GM21723 (cell line): ENCODE data around the gene MCRS1.
"Not testable (repeated sequence)": the region's sequence is repeated elsewhere in the genome, so short reads cannot be mapped to it uniquely, and the experiment has no call there.

Experiments
- ATAC-seq: cut with Tn5 transposase; IDR thresholded peaks from one replicate; pipeline ENCODE4 v1.9.1; 2021; ENCODE audit warnings: mild to moderate bottlenecking, moderate library complexity; ENCODE audit not compliant: unreplicated experiment

The MCRS1 gene, protein sequence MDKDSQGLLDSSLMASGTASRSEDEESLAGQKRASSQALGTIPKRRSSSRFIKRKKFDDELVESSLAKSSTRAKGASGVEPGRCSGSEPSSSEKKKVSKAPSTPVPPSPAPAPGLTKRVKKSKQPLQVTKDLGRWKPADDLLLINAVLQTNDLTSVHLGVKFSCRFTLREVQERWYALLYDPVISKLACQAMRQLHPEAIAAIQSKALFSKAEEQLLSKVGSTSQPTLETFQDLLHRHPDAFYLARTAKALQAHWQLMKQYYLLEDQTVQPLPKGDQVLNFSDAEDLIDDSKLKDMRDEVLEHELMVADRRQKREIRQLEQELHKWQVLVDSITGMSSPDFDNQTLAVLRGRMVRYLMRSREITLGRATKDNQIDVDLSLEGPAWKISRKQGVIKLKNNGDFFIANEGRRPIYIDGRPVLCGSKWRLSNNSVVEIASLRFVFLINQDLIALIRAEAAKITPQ

DNA sequence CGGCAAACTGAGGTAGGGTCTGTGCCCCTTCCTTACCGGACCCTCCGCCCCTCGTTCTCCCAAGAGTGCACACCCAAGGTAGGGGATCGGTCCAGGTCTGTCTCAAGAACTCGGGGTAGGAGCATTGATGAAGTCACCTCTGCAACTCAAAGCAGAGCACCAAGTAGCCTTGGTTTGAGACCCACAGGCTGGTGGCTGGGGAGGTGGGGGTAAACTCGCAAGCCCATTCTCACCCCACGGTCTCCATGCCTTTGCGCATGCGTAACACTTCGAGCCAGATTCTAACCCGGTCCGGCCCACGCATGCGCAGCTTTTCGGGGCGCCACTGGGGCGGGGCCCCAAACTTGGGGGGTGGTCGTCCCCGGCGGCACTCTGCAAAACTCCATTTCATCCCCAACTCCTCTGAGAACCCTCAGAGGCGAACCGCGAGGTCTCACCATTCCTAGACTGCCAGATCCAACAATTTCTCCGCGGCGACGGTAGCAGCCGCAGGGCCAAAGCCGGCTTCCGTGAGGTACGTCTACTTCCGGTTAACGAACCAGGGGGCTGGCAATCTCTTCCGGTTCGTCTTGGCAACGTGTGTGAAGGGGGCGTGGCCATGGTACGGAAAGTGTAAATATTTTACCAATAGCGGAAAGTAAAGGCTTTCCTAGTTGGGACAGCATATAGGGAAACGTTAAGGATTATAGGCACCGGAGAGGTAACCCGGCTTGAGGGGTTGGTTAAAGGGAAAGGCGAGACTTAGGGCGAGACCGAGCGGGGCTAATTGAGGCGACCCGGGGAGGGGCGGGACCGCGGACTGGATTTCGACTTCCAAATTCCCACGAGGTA is at the start of gene MCRS1:
Gene MCRS1 (minus strand): TSS at position 532 of the 831 bp plus-strand sequence. CDS start 1,411 bp downstream, outside the sequence.
- peak; percentile 80 for ATAC-seq

DNA sequence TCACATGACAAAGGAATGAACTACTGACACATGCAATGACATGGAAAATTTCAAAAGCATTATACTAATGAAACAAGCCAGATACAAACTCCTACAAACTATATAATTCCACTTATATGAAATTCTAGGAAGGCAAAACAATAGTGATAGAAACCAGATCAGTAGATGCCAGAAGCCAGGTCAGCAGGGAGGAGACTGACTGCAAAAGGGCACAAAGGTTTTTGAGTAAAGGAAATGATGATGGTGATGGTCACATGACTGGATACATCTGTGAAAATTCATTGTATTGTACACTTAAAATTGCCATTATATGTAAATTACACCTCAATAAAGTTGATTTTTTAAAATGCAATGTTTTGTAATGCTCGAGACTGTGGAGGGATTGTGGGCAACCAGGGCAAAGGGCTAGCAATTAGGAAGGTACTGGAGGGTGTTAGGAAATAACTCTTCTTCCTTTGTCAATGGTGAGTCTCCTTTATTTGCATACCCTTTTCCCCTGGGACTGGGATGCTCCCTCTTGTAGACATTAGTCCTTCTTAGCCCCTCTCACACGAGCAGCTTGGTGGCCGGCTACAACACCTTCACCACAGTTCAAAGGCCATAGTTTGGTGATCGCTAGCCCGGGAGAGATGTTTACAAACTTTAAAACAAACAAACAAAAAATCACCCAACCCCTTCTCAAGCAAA is 48.7 kb upstream of the MCRS1 start:
- ATAC-seq, result no peak

DNA sequence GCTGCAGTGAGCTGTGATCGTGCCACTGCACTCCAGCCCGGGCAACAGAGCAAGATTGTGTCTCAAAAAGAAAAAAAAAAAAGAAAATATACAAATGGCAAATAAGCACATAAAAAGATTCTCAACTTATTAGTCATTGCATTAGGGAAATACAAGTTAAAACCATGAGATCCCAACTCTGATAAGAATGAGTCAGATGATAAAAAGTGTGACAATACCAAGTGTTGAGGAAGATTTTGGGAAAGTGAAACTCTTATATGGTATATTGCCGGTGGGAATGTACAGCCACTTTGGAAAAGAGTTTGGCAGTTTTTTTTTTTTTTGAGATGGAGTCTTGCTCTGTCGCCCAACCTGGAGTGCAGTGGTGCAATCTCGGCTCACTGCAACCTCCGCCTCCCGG is 47.8 kb upstream of the MCRS1 start:
- no peak for ATAC-seq

DNA sequence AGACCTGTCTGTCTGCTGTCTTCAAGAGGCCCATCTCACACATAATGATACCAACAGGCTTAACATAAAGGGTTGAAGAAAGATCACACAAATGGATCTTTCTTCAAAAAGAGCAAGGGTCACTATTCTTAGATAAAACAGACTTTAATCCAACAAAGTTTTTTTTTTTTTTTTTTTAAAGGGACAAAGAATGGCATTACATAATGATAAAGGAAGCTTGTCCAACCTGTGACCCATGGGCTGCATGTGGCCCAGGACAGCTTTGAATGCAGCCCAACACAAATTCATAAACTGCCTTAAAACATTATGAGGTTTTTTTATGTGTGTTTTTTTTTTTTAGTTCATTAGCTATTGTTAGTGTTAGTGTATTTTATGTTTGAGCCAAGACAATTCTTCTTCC is 44.3 kb upstream of the MCRS1 start:
- no peak for ATAC-seq

DNA sequence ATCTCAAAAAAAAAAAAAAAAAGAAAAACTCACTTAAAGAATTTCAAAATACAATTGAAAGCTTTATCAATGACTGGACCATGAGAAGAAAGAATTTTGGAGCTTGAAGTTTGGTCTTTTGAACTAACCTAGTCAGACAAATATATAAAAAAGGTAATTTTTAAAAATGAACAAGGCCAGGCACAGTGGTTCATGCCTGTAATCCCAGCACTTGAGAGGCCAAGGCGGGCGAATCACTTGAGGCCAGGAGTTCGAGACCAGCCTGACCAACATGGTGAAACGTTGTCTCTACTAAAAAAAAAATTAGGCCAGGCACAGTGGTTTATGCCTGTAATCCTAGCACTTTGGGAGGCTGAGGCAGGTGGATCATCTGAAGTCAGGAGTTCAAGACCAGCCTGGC is 42.8 kb upstream of the MCRS1 start:
- ATAC-seq, result not testable (repeated sequence)

DNA sequence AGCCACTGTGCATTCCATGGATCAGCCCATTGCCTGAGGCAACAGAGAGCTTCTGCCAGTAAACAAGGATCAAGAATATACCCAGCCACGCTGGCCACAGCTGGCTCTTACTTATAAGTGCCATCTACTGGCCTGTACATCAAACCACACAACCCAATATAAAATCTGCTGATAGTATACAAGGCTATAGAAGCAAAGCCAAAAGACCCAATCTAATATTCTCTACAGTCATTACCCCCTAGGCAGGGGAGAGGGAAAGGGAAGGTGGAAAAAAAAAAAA is 41.9 kb upstream of the MCRS1 start:
- ATAC-seq, result no peak

DNA sequence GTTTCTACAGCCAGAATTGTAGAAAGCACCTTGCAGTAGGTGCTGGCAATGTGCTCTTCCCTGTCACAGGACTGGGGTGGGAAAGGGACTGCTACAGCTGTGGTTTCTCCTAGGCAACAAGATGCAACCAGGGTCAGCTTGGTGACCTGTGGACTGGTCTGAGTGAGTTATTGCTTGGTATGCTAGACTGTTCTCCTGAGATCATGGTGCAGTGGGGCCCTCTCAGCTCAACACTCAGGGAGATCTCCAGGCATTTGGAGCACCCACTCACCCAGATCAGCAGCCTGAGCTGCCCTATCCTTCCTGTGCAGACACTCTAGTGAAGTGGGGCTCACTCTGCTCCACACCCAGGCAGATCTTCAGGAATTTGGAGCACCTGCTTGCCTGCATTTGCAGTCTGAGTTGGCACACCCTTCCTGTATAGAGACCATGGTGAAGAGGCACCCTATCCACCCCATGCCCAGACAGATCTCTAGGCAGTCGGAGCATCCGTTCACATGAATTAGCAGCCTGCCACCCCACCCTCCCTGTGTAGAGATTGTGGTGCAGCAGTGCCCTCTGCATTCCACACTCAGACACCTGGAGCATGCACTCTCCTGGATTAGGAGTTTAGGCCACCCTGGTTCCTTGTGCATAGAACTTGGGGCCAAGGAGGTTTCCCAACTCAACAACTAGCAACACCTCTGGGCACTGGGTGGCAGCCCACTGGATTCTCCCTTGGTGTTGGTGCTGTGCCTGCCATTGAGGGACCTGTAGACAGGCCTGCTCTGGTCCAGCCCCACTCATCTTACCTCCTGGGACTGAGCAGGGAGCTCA is 41.3 kb upstream of the MCRS1 start:
- no peak for ATAC-seq

DNA sequence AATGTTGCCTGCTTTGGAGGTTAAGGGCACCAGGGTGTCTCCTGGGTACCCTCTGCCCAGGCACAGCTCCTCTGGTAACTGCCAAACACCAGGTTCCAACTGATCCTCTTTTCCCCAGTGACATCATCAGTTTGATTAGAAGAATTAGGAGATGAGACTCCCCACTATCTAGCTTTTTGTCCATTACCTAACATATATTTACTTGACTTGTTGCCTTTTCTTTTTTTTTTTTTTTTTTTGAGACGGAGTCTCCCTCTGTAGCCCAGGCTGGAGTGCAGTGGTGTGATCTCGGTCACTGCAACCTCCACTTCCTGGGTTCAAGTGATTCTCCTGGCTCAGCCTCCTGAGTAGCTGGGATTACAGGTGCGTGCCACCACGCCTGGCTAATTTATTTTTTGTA is 37.6 kb upstream of the MCRS1 start, which contains the start of gene FAM186B:
Gene FAM186B (minus strand): TSS at position 101 of the 400 bp plus-strand sequence. CDS start 162 bp downstream, outside the sequence.
- not testable (repeated sequence) for ATAC-seq

DNA sequence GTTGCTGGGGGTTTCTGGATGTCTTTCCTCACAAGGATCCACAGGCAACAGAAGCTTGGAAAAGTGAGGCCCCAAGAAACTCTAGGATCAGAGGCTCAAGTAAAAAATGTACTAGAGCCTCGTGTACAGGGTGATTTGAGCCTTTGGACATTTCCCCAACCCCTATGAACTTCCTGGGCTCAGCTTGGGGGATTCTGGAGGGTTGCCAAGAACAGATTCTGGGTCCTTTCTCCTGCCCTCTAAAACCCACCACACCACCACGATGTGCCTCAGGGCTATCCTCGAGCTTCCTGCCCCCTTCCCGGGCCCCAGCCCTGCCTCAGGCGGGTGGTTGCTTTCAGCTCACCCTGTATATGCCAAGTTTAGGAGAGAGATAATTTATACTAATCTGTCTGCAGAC is 36.9 kb upstream of the MCRS1 start:
- ATAC-seq, result no peak

DNA sequence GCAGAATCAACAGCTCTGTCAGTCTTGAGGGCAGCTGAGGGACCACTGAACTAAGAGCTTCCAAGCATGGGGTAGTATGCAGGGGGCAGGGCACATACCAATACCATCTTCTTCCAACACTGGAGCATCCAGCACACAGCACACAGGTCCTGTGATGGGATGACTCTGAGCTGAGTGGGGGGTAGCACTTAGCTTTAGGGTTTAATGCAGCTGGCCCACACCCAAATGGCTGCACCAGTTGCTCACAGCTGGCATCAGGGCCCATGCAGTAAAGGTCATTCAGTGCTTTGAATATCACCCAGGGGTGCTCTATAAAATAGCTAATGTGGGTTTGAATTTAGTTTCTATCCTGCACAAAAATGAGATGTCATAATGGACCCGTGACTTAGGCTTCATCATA is 35.8 kb upstream of the MCRS1 start:
- ATAC-seq, result no peak

DNA sequence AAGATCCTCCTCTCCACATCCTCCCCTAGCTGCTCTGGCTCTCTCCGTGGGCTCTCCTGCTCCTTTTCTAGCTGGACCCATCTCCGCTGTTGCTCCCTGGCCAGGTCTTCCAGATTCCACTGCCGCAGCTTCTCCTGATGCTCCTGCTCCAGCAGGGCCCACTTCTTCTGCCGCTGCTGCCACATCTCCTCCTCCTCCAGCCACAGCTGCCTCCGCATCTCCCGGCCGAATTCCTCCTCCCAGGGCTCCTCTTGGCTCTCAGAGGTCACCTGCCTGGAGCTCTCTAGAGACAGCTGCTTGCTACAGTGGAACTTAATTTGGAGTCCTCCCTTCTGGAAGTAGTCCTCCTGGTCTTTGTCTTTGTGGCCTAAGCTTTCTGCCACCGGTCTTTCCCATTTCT is 32.0 kb upstream of the MCRS1 start:
- ATAC-seq, result no peak

DNA sequence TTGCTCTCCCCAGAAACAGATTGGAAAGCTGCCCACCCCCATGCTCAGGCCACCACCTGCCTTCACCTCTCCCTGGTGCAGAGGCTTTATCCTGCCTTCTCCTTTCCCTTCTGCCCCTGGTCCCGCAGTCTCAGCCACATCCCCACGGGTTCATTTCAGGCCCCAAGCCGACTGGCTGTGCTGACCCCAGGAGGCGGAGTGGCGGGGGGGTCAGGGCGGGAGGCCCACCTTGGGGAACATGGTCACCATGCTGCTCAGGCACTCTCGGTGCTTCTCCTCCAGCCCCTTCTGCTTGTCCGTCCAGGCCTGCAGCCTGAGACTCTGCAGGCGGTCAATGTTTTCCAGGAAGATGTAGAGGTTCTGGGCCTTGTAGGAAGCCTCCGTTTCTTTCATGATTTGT is 30.6 kb upstream of the MCRS1 start:
- no peak for ATAC-seq

DNA sequence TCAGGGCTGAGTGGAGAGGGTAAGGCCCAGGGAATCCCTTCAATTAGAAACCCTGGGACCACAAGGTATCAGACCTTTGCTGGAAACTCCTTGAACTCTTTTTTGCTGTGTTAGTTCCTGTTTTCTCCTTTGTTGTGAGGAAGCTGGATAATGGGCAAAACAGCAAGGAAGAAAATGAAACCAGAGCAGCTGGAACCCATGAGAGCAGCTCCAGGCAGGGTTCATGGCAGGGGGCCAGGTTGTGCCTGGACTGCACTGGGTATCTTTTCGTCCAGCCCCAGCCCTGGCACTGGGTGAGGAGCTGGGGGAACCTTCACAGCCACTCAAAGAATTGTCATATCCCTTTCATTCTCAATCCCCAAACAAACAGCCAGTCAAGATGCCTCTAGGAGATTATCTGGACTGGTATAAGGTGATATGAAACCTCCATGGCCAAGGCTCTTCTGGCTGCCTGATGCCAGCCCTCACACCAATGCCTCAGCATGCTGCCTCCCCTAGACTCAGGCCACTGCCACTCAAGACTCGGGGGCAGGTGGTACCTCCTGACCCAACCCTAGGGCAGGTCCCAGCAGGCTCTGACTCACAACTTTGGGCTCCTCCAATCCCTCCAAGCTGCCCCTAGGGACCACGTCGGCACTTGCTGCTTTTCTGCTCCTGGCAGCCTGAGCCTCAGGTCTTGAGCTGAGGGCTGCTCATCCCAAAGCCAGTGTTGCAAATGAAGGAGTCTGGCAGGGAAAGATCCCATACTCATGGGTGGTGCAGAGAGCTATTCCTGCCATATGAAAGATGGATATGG is 21.0 kb upstream of the MCRS1 start:
- no peak for ATAC-seq

DNA sequence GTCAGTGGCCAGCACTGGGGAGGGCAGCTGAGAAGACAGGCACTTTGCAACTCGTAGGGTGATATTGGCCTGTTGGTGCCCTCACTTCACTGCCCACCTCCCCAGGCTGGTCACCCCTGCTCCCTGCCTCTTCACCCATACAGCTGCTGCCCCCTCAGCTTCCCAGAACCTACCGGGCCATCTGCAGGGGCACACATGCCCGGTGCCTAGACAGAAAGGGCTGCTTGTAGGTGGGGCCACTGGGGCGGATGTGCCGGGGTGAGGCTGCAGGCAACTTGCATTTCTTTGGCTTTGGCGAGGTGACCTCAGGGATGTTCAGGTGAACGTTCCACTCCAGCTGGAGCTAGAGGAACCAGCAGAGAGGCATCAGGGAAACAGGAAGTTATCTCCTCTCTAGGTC is 20.3 kb upstream of the MCRS1 start:
- ATAC-seq, result no peak

DNA sequence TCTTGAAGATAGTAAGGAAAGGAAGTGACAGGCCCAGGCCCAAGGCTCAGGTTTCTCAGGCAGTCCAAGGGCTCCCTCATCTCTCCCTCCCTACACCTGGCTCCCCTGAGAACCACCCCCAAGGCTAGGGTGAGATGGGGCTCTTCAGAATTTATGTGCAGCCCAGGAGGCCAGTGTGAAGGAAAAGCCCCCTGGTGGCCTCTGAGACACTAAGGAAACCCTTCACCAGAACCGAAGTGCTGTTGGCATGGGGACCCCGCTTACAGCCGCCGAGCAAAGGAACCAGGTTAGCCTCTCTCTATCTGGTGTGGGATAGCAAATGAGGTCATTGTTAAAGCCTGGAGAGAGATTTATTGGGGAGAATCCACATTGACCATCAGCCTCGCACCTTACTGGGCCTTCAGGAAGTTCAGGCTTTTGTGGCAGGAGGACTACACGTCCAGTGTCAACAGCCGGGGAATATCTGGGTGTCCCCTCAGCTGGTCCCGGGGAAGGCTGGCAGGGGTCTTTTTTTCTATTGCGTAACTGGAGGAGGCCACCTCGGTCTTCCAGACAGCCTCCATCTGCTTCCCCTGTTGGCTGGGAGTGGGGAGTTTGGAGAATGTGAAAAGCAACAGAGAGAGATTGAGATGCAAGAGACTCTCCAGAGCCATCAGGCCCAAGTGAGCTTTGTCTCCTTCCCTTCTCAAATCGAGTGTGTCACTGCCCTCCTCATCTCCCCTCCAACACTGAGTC is 19.4 kb upstream of the MCRS1 start:
- no peak for ATAC-seq

DNA sequence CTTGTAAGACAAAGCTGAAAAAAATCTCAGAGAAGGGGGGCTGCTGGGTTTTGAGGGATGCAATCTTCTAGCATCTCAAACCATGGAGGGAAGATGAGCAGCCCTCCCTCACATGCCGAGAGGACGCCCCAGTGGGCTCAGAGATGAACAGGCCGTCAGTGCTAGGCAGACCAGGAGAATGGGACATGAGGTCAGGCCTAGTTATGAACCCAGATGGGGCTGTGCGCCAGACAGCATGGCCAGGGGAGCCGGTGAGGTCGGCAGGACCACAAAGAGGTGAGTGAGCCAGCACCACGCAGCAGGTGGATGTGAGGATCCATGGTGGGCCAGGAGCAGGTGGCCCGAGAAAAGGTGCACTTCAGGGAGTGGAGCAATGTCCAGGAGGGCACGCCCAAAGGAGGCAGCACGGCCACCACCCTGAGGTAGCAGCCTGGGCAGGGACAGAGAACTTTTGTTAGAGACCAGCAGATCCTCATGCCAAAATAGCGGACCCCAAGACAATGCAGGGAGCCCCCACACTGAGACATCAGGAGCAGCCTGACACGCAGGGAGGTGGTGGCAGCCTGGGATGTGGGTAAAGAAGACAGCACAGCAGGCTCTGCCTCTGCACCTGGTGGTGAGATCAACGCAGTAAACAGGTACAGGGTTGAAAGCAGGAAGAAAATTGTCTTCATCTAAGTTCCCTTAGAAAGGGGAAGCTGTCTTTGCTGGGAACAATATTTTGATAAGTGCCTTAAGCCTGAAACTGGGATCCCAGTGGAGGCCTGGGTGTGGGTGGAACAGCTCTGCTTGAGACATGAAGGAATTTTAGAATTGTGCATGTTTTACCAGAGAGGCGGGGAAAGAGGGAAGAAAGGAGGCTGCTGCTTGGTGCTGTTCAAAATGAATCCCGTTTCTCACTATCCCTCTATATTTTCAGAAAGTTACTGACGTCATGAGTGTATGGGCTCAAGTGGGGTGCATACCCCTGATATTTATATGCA is 17.8 kb upstream of the MCRS1 start:
- ATAC-seq, result no peak

DNA sequence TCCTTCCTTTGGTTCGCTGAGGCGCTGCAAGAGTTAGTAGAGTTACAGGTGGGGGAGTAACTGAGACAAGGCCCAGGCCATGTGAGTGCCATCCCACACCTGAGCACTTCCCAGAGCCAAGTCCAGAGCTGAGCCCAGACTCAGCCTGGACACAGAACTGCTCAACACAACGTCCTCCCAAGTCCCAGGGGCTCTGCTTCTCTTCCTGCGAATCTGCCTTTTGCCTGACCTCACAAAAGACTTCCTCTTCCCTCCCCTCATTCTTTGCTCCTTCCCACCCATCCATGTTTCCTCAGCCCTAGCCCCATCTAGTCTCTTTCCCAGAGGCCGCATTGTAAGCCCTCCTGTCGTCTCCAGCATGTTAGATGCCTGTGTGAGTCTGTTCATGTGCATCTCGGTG is 16.6 kb upstream of the MCRS1 start:
- ATAC-seq, result no peak
